ENCODE measurements around the gene MRPS9.

DNA sequence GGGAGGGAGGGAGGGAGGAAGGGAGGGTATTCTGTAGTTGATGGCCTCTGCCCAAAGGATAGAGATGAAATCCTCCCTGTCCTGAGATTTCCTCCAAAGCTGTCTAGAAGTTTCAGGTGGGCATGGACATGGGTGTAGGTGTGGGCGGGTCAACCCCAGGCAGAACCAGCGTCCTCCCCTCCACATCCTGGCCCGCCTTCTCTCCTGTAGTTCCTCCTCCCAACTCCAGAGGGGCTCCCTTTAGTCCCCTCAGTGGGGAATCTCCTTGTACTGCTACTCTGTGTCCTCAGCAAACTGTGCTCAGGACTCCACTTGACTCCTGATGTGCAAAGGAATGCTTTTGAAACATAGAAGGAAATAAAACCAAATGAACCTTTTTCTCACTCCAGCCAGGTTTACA, 88.1 kb downstream of the MRPS9 start:
- no peak for TF ChIP-seq POLR2AphosphoS5 (IDR thresholded peaks at IDR 0.05)
- TF ChIP-seq, protein P1, sequence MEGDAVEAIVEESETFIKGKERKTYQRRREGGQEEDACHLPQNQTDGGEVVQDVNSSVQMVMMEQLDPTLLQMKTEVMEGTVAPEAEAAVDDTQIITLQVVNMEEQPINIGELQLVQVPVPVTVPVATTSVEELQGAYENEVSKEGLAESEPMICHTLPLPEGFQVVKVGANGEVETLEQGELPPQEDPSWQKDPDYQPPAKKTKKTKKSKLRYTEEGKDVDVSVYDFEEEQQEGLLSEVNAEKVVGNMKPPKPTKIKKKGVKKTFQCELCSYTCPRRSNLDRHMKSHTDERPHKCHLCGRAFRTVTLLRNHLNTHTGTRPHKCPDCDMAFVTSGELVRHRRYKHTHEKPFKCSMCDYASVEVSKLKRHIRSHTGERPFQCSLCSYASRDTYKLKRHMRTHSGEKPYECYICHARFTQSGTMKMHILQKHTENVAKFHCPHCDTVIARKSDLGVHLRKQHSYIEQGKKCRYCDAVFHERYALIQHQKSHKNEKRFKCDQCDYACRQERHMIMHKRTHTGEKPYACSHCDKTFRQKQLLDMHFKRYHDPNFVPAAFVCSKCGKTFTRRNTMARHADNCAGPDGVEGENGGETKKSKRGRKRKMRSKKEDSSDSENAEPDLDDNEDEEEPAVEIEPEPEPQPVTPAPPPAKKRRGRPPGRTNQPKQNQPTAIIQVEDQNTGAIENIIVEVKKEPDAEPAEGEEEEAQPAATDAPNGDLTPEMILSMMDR (IDR thresholded peaks at IDR 0.05): no peak
- TF ChIP-seq POLR2A (IDR thresholded peaks at IDR 0.05): no peak
